Glutamatergic neuron (in vitro differentiated cells): ENCODE data around the gene MS4A15. TPM values are rescaled to one million over a fixed set of nuclear protein-coding genes. Genes with fewer than 3 reads are reported as not detected.

Source experiments
- DNase-seq: peaks from one replicate; pipeline ENCODE4 v3.0.0; 2022
- H3K27ac Mint-ChIP-seq: one replicate; pipeline ENCODE4 v1.8.0; 2020; ENCODE audit warnings: mild to moderate bottlenecking, mixed read lengths, inconsistent platforms; ENCODE audit not compliant: unreplicated experiment
- H3K27me3 Mint-ChIP-seq: one replicate; pipeline ENCODE4 v1.8.0; 2020; ENCODE audit warnings: mild to moderate bottlenecking, moderate library complexity, mixed read lengths, inconsistent platforms; ENCODE audit not compliant: unreplicated experiment
- H3K36me3 Mint-ChIP-seq: one replicate; pipeline ENCODE4 v1.8.0; 2020; ENCODE audit warnings: mild to moderate bottlenecking, mixed read lengths, inconsistent platforms; ENCODE audit not compliant: unreplicated experiment
- H3K4me1 Mint-ChIP-seq: one replicate; pipeline ENCODE4 v1.8.0; 2020; ENCODE audit warnings: mild to moderate bottlenecking, low read depth, mixed read lengths, inconsistent platforms; ENCODE audit not compliant: unreplicated experiment
- H3K4me3 Mint-ChIP-seq: one replicate; pipeline ENCODE4 v1.8.0; 2020; ENCODE audit warnings: mild to moderate bottlenecking, mixed read lengths, inconsistent platforms; ENCODE audit not compliant: unreplicated experiment
- H3K9me3 Mint-ChIP-seq: one replicate; pipeline ENCODE4 v1.8.0; 2020; ENCODE audit warnings: mild to moderate bottlenecking, moderate library complexity, mixed read lengths, inconsistent platforms; ENCODE audit not compliant: unreplicated experiment
- total RNA-seq: library from RNA; stranded (reverse); fragmentation: NEBNext Ultra II Directional; extraction: Animal tissue kit (Norgen Biotek cat#: 25700); gene quantifications from one replicate; pipeline ENCODE4 v1.2.1, GENCODE V29; 2021; ENCODE audit not compliant: unreplicated experiment
- TF ChIP-seq, protein P1 (sequence below): fragments of 200-600 bp; sonication (generic); IDR thresholded peaks from one replicate; pipeline ENCODE4 v1.5.0; 2021; ENCODE audit not compliant: partially characterized antibody, unreplicated experiment

Gene MS4A15
- total RNA-seq, 1 donor from 2014 or later: not detected

DNA sequence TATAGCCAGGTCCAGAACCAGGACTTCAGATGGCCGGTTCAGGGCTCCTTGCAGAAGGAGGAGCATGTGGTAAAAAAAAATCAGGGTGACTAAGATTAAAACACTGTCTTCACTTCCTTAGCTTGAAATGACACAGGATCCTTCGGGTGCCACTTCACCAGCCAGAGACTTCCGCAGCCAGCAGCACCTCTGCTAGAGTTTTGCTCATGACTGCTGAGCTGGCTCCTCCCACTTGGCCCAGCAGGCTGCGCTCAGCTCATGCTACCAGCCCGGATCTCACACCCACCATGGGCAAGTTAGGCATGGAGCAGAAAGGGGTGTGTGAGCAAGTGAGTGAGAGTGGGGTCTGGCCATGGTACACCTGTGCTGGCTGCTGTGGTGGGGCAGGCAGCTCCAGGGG, 38.7 kb upstream of the MS4A15 start:
- TF ChIP-seq, protein P1, sequence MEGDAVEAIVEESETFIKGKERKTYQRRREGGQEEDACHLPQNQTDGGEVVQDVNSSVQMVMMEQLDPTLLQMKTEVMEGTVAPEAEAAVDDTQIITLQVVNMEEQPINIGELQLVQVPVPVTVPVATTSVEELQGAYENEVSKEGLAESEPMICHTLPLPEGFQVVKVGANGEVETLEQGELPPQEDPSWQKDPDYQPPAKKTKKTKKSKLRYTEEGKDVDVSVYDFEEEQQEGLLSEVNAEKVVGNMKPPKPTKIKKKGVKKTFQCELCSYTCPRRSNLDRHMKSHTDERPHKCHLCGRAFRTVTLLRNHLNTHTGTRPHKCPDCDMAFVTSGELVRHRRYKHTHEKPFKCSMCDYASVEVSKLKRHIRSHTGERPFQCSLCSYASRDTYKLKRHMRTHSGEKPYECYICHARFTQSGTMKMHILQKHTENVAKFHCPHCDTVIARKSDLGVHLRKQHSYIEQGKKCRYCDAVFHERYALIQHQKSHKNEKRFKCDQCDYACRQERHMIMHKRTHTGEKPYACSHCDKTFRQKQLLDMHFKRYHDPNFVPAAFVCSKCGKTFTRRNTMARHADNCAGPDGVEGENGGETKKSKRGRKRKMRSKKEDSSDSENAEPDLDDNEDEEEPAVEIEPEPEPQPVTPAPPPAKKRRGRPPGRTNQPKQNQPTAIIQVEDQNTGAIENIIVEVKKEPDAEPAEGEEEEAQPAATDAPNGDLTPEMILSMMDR: no peak
- Mint-ChIP-seq H3K27me3 (peaks cover 2% of the 10 kb centered on the region), H3K36me3 (no peaks in the 10 kb centered on the region), H3K4me1 (no peaks in the 10 kb centered on the region), H3K27ac (no peak overlapping the region), H3K9me3 (no peaks in the 10 kb centered on the region), H3K4me3 (no peak overlapping the region)
- DNase-seq: no peak

DNA sequence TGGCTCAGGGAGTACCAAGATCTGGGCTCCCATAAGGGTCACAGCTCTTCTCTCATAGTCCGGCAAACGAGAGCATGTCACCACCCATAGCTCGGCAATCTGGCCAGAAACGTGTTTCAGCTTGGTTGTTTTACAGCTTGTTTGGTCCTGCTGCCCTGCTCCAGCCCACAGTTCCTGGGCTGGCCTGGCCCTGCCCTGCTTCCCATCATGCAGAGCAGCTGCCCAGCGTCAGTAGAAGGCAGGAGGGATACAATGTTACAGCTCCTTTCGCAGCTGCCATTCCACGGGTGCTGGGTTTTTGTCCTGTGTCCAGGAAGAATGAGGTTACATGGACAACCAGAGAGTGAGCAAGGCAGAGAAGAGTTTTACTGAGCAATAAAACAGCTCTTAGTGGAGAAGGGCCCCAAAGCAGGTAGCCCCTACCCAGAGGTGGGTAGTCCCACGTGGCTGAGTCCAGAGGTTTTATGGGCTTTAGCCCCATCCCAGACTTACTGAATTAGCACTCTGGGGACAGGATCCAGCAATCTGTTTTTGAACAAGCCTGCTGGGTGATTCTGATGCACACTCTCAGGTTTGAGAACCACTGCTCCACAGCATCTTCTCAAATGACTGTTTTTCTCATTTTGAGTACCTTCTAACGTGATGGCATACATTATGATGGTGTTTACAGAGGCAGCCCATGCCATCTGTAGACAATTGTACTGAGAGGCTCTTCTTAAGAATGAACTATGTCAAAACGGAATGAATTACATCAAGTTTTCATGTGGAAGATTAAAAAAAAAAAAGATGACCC, 37.9 kb upstream of the MS4A15 start:
- DNase-seq: no peak
- Mint-ChIP-seq H3K4me1 (no peaks in the 10 kb centered on the region), H3K27me3 (peaks cover 2% of the 10 kb centered on the region), H3K36me3 (no peaks in the 10 kb centered on the region), H3K9me3 (no peaks in the 10 kb centered on the region), H3K4me3 (no peak overlapping the region), H3K27ac (no peak overlapping the region)
- TF ChIP-seq, protein P1: no peak

DNA sequence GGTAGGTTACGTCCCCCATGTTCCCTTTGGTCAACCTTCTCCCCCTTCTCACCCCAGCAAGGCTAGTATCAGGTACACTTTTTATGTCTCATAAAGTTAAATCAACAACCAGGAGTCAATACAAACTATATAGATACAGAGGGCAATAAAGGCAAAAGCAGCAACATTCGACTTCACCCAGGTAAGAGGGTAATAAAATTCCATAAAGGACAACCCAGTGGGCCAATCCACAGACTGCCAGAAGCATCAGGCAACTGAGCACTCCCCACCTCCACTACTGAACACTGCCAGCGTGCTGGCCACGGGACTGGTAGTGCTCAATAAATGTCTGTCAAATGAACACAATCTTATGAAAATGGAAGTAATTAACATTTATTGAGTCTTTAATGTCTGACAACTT, 37.3 kb upstream of the MS4A15 start:
- Mint-ChIP-seq H3K27me3 (peaks cover 2% of the 10 kb centered on the region), H3K4me1 (no peaks in the 10 kb centered on the region), H3K4me3 (no peak overlapping the region), H3K9me3 (no peaks in the 10 kb centered on the region), H3K27ac (no peak overlapping the region), H3K36me3 (no peaks in the 10 kb centered on the region)
- DNase-seq: no peak
- TF ChIP-seq, protein P1: no peak

DNA sequence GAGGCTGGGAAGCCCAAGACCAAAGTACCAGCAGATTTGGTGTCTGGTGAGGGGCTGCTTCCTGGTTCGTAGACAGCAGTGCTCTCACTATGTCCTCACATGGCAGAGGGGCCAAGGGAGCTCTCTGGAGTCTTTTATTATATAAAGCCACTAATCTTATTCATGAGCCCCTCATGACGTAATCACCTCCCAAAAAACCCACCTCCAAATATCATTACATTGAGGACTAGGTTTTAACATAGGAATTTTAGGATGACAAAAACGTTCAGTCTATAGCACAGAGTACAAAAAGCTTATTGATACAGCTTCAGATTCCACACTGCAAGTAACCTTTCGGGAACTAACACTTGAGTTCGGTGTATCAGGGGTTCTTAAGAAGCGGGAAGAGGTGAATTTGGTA, 36.2 kb upstream of the MS4A15 start:
- Mint-ChIP-seq H3K4me3 (no peak overlapping the region), H3K27me3 (peaks cover 2% of the 10 kb centered on the region), H3K36me3 (no peaks in the 10 kb centered on the region), H3K4me1 (no peaks in the 10 kb centered on the region), H3K9me3 (no peaks in the 10 kb centered on the region), H3K27ac (no peak overlapping the region)
- TF ChIP-seq, protein P1: no peak
- no peak for DNase-seq

DNA sequence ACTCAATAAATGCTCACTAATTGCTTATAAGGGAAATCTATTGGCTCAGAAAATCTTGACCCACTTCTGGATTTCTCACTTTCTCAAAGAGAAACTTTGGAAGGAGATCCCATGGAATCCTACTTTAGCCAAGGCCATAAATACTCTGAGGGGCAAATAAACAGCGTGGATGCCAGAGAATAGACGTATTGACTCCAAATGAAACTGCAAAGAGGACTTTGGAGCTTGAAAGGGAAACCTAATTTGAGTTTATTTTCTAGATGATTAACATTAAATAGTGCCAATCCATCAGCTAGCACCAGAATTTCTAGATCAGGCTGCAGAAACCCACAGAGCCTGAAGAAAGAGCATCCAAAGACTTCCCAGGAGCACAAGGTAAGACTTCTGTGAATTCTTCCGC, 32.2 kb upstream of the MS4A15 start, which contains the start of gene MS4A18:
TSS of gene MS4A18 (plus strand) at position 301 of the 400 bp plus-strand sequence.
- H3K27ac Mint-ChIP-seq: no peak within 1 kb of the TSS
- no peak within 1 kb of the TSS for H3K4me3 Mint-ChIP-seq
- H3K36me3 Mint-ChIP-seq: no peaks in the 10 kb centered on the region
- TF ChIP-seq, protein P1: no peak
- H3K9me3 Mint-ChIP-seq: no peaks in the 10 kb centered on the region
- H3K27me3 Mint-ChIP-seq: peaks cover 2% of the 10 kb centered on the region
- H3K4me1 Mint-ChIP-seq: no peaks in the 10 kb centered on the region
- DNase-seq: no peak
